ENCODE measurements around the gene FBXO33.

FBXO33 gene

GRCh38 chr14:39432179-39432618, at the start of gene FBXO33:
TSS of gene FBXO33 (minus strand) at chr14:39432433. CDS start at chr14:39432162, 271 bp downstream.
- DNase-seq = peak; percentile 81

GRCh38 chr14:39474416-39474911, 42.2 kb upstream of the FBXO33 start:
- DNase-seq = no peak

GRCh38 chr14:39472078-39472477, 39.8 kb upstream of the FBXO33 start:
- DNase-seq = no peak

- no peak for DNase-seq
Measured at GRCh38 chr14:39469094-39469710, 37.0 kb upstream of the FBXO33 start.

GRCh38 chr14:39467889-39468524, 35.8 kb upstream of the FBXO33 start:
- DNase-seq = no peak

GRCh38 chr14:39459795-39460478, 27.7 kb upstream of the FBXO33 start:
- no peak for DNase-seq

GRCh38 chr14:39456702-39457250, 24.5 kb upstream of the FBXO33 start:
- DNase-seq = no peak

GRCh38 chr14:39454906-39455539, 22.8 kb upstream of the FBXO33 start:
- no peak for DNase-seq

GRCh38 chr14:39452680-39453079, 20.4 kb upstream of the FBXO33 start:
- no peak for DNase-seq

GRCh38 chr14:39451811-39452210, 19.6 kb upstream of the FBXO33 start:
- DNase-seq = no peak

GRCh38 chr14:39447175-39447661, 15.0 kb upstream of the FBXO33 start:
- DNase-seq = no peak

- DNase-seq = no peak
Measured at GRCh38 chr14:39446131-39446744, 14.0 kb upstream of the FBXO33 start.

- no peak for DNase-seq
Measured at GRCh38 chr14:39442293-39442692, 10.1 kb upstream of the FBXO33 start.

- no peak for DNase-seq
Measured at GRCh38 chr14:39441805-39442204, 9.6 kb upstream of the FBXO33 start.

- no peak for DNase-seq
Measured at GRCh38 chr14:39440975-39441374, 8.7 kb upstream of the FBXO33 start.

- DNase-seq = no peak
Measured at GRCh38 chr14:39435241-39435640, 3.0 kb upstream of the FBXO33 start.

- DNase-seq = no peak
Measured at GRCh38 chr14:39434401-39434800, 2.2 kb upstream of the FBXO33 start.

- no peak for DNase-seq
Measured at GRCh38 chr14:39433452-39433813, 1.2 kb upstream of the FBXO33 start.

- peak; percentile 81 for DNase-seq
Measured at GRCh38 chr14:39432619-39433451, 602 bp upstream of the FBXO33 start.

- DNase-seq = no peak
Measured at GRCh38 chr14:39431416-39432178, 636 bp downstream of the FBXO33 start.
